Measurements from ENCODE around the gene THSD4.
A peak's percentile ranks its signal among the peaks of the same experiment; 100 is the strongest.

THSD4 gene

GRCh38 chr15:71802770-71803169 lies 687.5 kb downstream of the THSD4 start:
- no peaks in the 10 kb centered on the region for H3K36me3 ChIP-seq (ENCODE audit: insufficient read depth, insufficient read length, low read length)
- peaks cover 4% of the 10 kb centered on the region; the same call in 1 of the 2 replicates for H3K9me3 ChIP-seq (ENCODE audit: insufficient read depth, low read length)
- TF ChIP-seq YY1 (IDR thresholded peaks at IDR 0.05; ENCODE audit: insufficient read depth, insufficient read length): no peak
- H3K9ac ChIP-seq (ENCODE audit: insufficient read length, low read depth): no peak overlapping the region
- no peak overlapping the region for H3K4me3 ChIP-seq (ENCODE audit: insufficient read length, low read depth)
- DNase-seq (ENCODE audit: low read depth, low spot score): no peak
- no peaks in the 10 kb centered on the region for H3K27me3 ChIP-seq (ENCODE audit: insufficient read depth, insufficient read length)
- H3K4me1 ChIP-seq (ENCODE audit: insufficient read depth, insufficient read length): peaks cover 8% of the 10 kb centered on the region

- H3K4me3 ChIP-seq (ENCODE audit: insufficient read length, low read depth): no peak overlapping the region
- DNase-seq (ENCODE audit: low read depth, low spot score): no peak
Observed at GRCh38 chr15:71804226-71804625, 689.0 kb downstream of the THSD4 start.

GRCh38 chr15:71804695-71805470 lies 689.6 kb downstream of the THSD4 start:
- TF ChIP-seq SUZ12 (IDR thresholded peaks at IDR 0.05; ENCODE audit: extremely low read depth, insufficient read depth, insufficient read length): no peak
- no peak for TF ChIP-seq ZNF274 (IDR thresholded peaks at IDR 0.05; ENCODE audit: low read depth, low read length)
- no peak for TF ChIP-seq YY1 (IDR thresholded peaks at IDR 0.05; ENCODE audit: insufficient read depth, insufficient read length)
- peaks cover 14% of the 10 kb centered on the region for H3K4me1 ChIP-seq (ENCODE audit: insufficient read depth, insufficient read length)
- no peak overlapping the region for H3K9ac ChIP-seq (ENCODE audit: insufficient read length, low read depth)
- H3K9me3 ChIP-seq (ENCODE audit: insufficient read depth, low read length): peaks cover 4% of the 10 kb centered on the region; the same call in 1 of the 2 replicates
- no peak overlapping the region for H3K4me3 ChIP-seq (ENCODE audit: insufficient read length, low read depth)
- no peak for DNase-seq (ENCODE audit: low read depth, low spot score)
- no peaks in the 10 kb centered on the region for H3K36me3 ChIP-seq (ENCODE audit: insufficient read depth, insufficient read length, low read length)
- H3K27me3 ChIP-seq (ENCODE audit: insufficient read depth, insufficient read length): no peaks in the 10 kb centered on the region

More at GRCh38 chr15:71804226-71804625, 689.0 kb downstream of the THSD4 start:
- peaks cover 4% of the 10 kb centered on the region; the same call in 1 of the 2 replicates for H3K9me3 ChIP-seq (ENCODE audit: insufficient read depth, low read length)
- no peaks in the 10 kb centered on the region for H3K36me3 ChIP-seq (ENCODE audit: insufficient read depth, insufficient read length, low read length)
- H3K27me3 ChIP-seq (ENCODE audit: insufficient read depth, insufficient read length): no peaks in the 10 kb centered on the region
- H3K4me1 ChIP-seq (ENCODE audit: insufficient read depth, insufficient read length): peaks cover 13% of the 10 kb centered on the region
- no peak overlapping the region for H3K9ac ChIP-seq (ENCODE audit: insufficient read length, low read depth)
- TF ChIP-seq YY1 (IDR thresholded peaks at IDR 0.05; ENCODE audit: insufficient read depth, insufficient read length) (no peak), SUZ12 (IDR thresholded peaks at IDR 0.05; ENCODE audit: extremely low read depth, insufficient read depth, insufficient read length) (no peak), ZNF274 (IDR thresholded peaks at IDR 0.05; ENCODE audit: low read depth, low read length) (no peak)

- DNase-seq (ENCODE audit: low read depth, low spot score): no peak
- Histone ChIP-seq H3K4me1 (ENCODE audit: insufficient read depth, insufficient read length) (peaks cover 18% of the 10 kb centered on the region), H3K9me3 (ENCODE audit: insufficient read depth, low read length) (peaks cover 4% of the 10 kb centered on the region; the same call in 1 of the 2 replicates), H3K36me3 (ENCODE audit: insufficient read depth, insufficient read length, low read length) (no peaks in the 10 kb centered on the region), H3K4me3 (ENCODE audit: insufficient read length, low read depth) (peak overlapping the region; percentile 6), H3K27me3 (ENCODE audit: insufficient read depth, insufficient read length) (no peaks in the 10 kb centered on the region), H3K9ac (ENCODE audit: insufficient read length, low read depth) (peak overlapping the region; percentile 29)
- TF ChIP-seq ZNF274 (IDR thresholded peaks at IDR 0.05; ENCODE audit: low read depth, low read length): no peak
- TF ChIP-seq YY1 (IDR thresholded peaks at IDR 0.05; ENCODE audit: insufficient read depth, insufficient read length): no peak
- TF ChIP-seq SUZ12 (IDR thresholded peaks at IDR 0.05; ENCODE audit: extremely low read depth, insufficient read depth, insufficient read length): no peak
Observed at GRCh38 chr15:71806452-71806931, 691.2 kb downstream of the THSD4 start.

GRCh38 chr15:71807125-71807629 lies 691.9 kb downstream of the THSD4 start:
- Histone ChIP-seq H3K27me3 (ENCODE audit: insufficient read depth, insufficient read length) (no peaks in the 10 kb centered on the region), H3K4me3 (ENCODE audit: insufficient read length, low read depth) (peak overlapping the region; percentile 6), H3K9ac (ENCODE audit: insufficient read length, low read depth) (peak overlapping the region; percentile 23), H3K9me3 (ENCODE audit: insufficient read depth, low read length) (0 out of 2 replicates have a peak, but pooled peaks cover under 1% of the 10 kb centered on the region), H3K4me1 (ENCODE audit: insufficient read depth, insufficient read length) (peaks cover 18% of the 10 kb centered on the region), H3K36me3 (ENCODE audit: insufficient read depth, insufficient read length, low read length) (no peaks in the 10 kb centered on the region)
- TF ChIP-seq YY1 (IDR thresholded peaks at IDR 0.05; ENCODE audit: insufficient read depth, insufficient read length) (no peak), SUZ12 (IDR thresholded peaks at IDR 0.05; ENCODE audit: extremely low read depth, insufficient read depth, insufficient read length) (no peak), ZNF274 (IDR thresholded peaks at IDR 0.05; ENCODE audit: low read depth, low read length) (no peak)
- DNase-seq (ENCODE audit: low read depth, low spot score): peak; percentile 71

- H3K4me3 ChIP-seq (ENCODE audit: insufficient read length, low read depth): no peak overlapping the region
- no peaks in the 10 kb centered on the region for H3K27me3 ChIP-seq (ENCODE audit: insufficient read depth, insufficient read length)
- H3K9me3 ChIP-seq (ENCODE audit: insufficient read depth, low read length): no peaks in the 10 kb centered on the region
- no peaks in the 10 kb centered on the region for H3K36me3 ChIP-seq (ENCODE audit: insufficient read depth, insufficient read length, low read length)
- peaks cover 18% of the 10 kb centered on the region for H3K4me1 ChIP-seq (ENCODE audit: insufficient read depth, insufficient read length)
- no peak for DNase-seq (ENCODE audit: low read depth, low spot score)
- TF ChIP-seq SUZ12 (IDR thresholded peaks at IDR 0.05; ENCODE audit: extremely low read depth, insufficient read depth, insufficient read length) (no peak), ZNF274 (IDR thresholded peaks at IDR 0.05; ENCODE audit: low read depth, low read length) (no peak), YY1 (IDR thresholded peaks at IDR 0.05; ENCODE audit: insufficient read depth, insufficient read length) (no peak)
- H3K9ac ChIP-seq (ENCODE audit: insufficient read length, low read depth): no peak overlapping the region
Observed at GRCh38 chr15:71807691-71808091, 692.4 kb downstream of the THSD4 start.

- Histone ChIP-seq H3K4me3 (ENCODE audit: insufficient read length, low read depth) (no peak overlapping the region), H3K36me3 (ENCODE audit: insufficient read depth, insufficient read length, low read length) (no peaks in the 10 kb centered on the region), H3K27me3 (ENCODE audit: insufficient read depth, insufficient read length) (no peaks in the 10 kb centered on the region), H3K9me3 (ENCODE audit: insufficient read depth, low read length) (no peaks in the 10 kb centered on the region), H3K4me1 (ENCODE audit: insufficient read depth, insufficient read length) (peaks cover 18% of the 10 kb centered on the region), H3K9ac (ENCODE audit: insufficient read length, low read depth) (no peak overlapping the region)
- DNase-seq (ENCODE audit: low read depth, low spot score): no peak
- TF ChIP-seq SUZ12 (IDR thresholded peaks at IDR 0.05; ENCODE audit: extremely low read depth, insufficient read depth, insufficient read length) (no peak), ZNF274 (IDR thresholded peaks at IDR 0.05; ENCODE audit: low read depth, low read length) (no peak), YY1 (IDR thresholded peaks at IDR 0.05; ENCODE audit: insufficient read depth, insufficient read length) (no peak)
Observed at GRCh38 chr15:71808311-71809020, 693.2 kb downstream of the THSD4 start.

Data from NT2/D1 (cell line).